Measurements from ENCODE around the gene TPST1.
A peak's percentile ranks its signal among the peaks of the same experiment; 100 is the strongest.

TPST1 gene

GRCh38 chr7:66306243-66306642, 101.1 kb downstream of the TPST1 start:
- Histone ChIP-seq H2AK5ac (ENCODE audit: low read length, severe bottlenecking) (no peak overlapping the region), H3K14ac (ENCODE audit: low read length in 2 of 2) (no peak overlapping the region), H3K18ac (ENCODE audit: low read depth in 1 of 2, low read length in 2 of 2) (no peak overlapping the region), H3K36me3 (ENCODE audit: control insufficient read depth in 1 of 2, insufficient read depth in 2 of 2, low read depth in 1 of 2, low read length in 2 of 2) (peaks cover 0 to 12% of the 10 kb centered on the region in 2 experiments), H3K4me2 (ENCODE audit: low read length, poor library complexity, severe bottlenecking) (no peak overlapping the region), H2BK120ac (ENCODE audit: low read depth, low read length) (no peak overlapping the region), H3K9ac (ENCODE audit: low read length) (no peak overlapping the region), H3K4me1 (ENCODE audit: control insufficient read depth, insufficient read depth, low read depth, low read length) (peaks cover 6% of the 10 kb centered on the region), H2BK15ac (ENCODE audit: low read depth, poor library complexity, severe bottlenecking) (no peak overlapping the region), H4K91ac (ENCODE audit: low read length) (no peak overlapping the region), H2AFZ (ENCODE audit: low read depth, low read length) (no peak overlapping the region), H3K4me3 (ENCODE audit: insufficient read depth in 1 of 2, low read depth in 1 of 2, low read length in 2 of 2) (no peak overlapping the region), H3K79me1 (replicated peaks; ENCODE audit: low read length, poor library complexity, severe bottlenecking) (peaks cover 34% of the 10 kb centered on the region), H3K27me3 (ENCODE audit: control insufficient read depth in 1 of 2, insufficient read depth in 1 of 2, low read length in 2 of 2) (no peaks in the 10 kb centered on the region), H4K8ac (ENCODE audit: low read length) (no peak overlapping the region), H2BK5ac (ENCODE audit: low read depth, low read length, poor library complexity, severe bottlenecking) (no peak overlapping the region), H2BK12ac (ENCODE audit: low read length in 2 of 2) (no peak overlapping the region), H3K9me3 (ENCODE audit: control insufficient read depth, low read length) (no peaks in the 10 kb centered on the region), H3K23ac (ENCODE audit: low read length in 2 of 2) (no peak overlapping the region), H3K27ac (ENCODE audit: low read length, poor library complexity, severe bottlenecking) (no peak overlapping the region), H3K4ac (ENCODE audit: low read depth in 1 of 2, low read length in 2 of 2) (no peak overlapping the region)
- no peak for DNase-seq
- 70% methylated on average over 2 of the region's 2 CpGs for WGBS

- Histone ChIP-seq H3K9ac (ENCODE audit: low read length) (no peak overlapping the region), H3K4me1 (ENCODE audit: control insufficient read depth, insufficient read depth, low read depth, low read length) (peaks cover 6% of the 10 kb centered on the region), H2AK5ac (ENCODE audit: low read length, severe bottlenecking) (no peak overlapping the region), H3K36me3 (ENCODE audit: control insufficient read depth in 1 of 2, insufficient read depth in 2 of 2, low read depth in 1 of 2, low read length in 2 of 2) (peaks cover 0 to 12% of the 10 kb centered on the region in 2 experiments), H2BK120ac (ENCODE audit: low read depth, low read length) (no peak overlapping the region), H3K79me1 (replicated peaks; ENCODE audit: low read length, poor library complexity, severe bottlenecking) (peaks cover 30% of the 10 kb centered on the region), H3K18ac (ENCODE audit: low read depth in 1 of 2, low read length in 2 of 2) (peak overlapping the region; percentile 37 to 40), H2BK5ac (ENCODE audit: low read depth, low read length, poor library complexity, severe bottlenecking) (no peak overlapping the region), H2BK12ac (ENCODE audit: low read length in 2 of 2) (peak overlapping the region in 1 of 2 experiments; percentile 1), H2AFZ (ENCODE audit: low read depth, low read length) (no peak overlapping the region), H2BK15ac (ENCODE audit: low read depth, poor library complexity, severe bottlenecking) (no peak overlapping the region), H3K9me3 (ENCODE audit: control insufficient read depth, low read length) (no peaks in the 10 kb centered on the region), H3K14ac (ENCODE audit: low read length in 2 of 2) (no peak overlapping the region), H3K23ac (ENCODE audit: low read length in 2 of 2) (no peak overlapping the region), H3K27me3 (ENCODE audit: control insufficient read depth in 1 of 2, insufficient read depth in 1 of 2, low read length in 2 of 2) (no peaks in the 10 kb centered on the region), H3K4me2 (ENCODE audit: low read length, poor library complexity, severe bottlenecking) (no peak overlapping the region), H3K4ac (ENCODE audit: low read depth in 1 of 2, low read length in 2 of 2) (no peak overlapping the region), H4K8ac (ENCODE audit: low read length) (peak overlapping the region; percentile 53), H3K4me3 (ENCODE audit: insufficient read depth in 1 of 2, low read depth in 1 of 2, low read length in 2 of 2) (no peak overlapping the region), H3K27ac (ENCODE audit: low read length, poor library complexity, severe bottlenecking) (no peak overlapping the region), H4K91ac (ENCODE audit: low read length) (peak overlapping the region; percentile 58)
- DNase-seq = peak; percentile 90
- WGBS = 51% methylated on average over 4 of the region's 5 CpGs
Observed at GRCh38 chr7:66307591-66308215, 102.6 kb downstream of the TPST1 start.

GRCh38 chr7:66308411-66308810, 103.3 kb downstream of the TPST1 start:
- Histone ChIP-seq H3K36me3 (ENCODE audit: control insufficient read depth in 1 of 2, insufficient read depth in 2 of 2, low read depth in 1 of 2, low read length in 2 of 2) (peaks cover 0 to 12% of the 10 kb centered on the region in 2 experiments), H3K4me2 (ENCODE audit: low read length, poor library complexity, severe bottlenecking) (no peak overlapping the region), H2BK5ac (ENCODE audit: low read depth, low read length, poor library complexity, severe bottlenecking) (no peak overlapping the region), H2AK5ac (ENCODE audit: low read length, severe bottlenecking) (peak overlapping the region; percentile 10), H3K4me3 (ENCODE audit: insufficient read depth in 1 of 2, low read depth in 1 of 2, low read length in 2 of 2) (no peak overlapping the region), H2BK120ac (ENCODE audit: low read depth, low read length) (no peak overlapping the region), H3K27ac (ENCODE audit: low read length, poor library complexity, severe bottlenecking) (no peak overlapping the region), H4K8ac (ENCODE audit: low read length) (no peak overlapping the region), H2BK15ac (ENCODE audit: low read depth, poor library complexity, severe bottlenecking) (no peak overlapping the region), H2BK12ac (ENCODE audit: low read length in 2 of 2) (no peak overlapping the region), H4K91ac (ENCODE audit: low read length) (no peak overlapping the region), H3K18ac (ENCODE audit: low read depth in 1 of 2, low read length in 2 of 2) (peak overlapping the region in 1 of 2 experiments; percentile 75), H3K9ac (ENCODE audit: low read length) (no peak overlapping the region), H3K4me1 (ENCODE audit: control insufficient read depth, insufficient read depth, low read depth, low read length) (peaks cover 6% of the 10 kb centered on the region), H3K27me3 (ENCODE audit: control insufficient read depth in 1 of 2, insufficient read depth in 1 of 2, low read length in 2 of 2) (no peaks in the 10 kb centered on the region), H3K4ac (ENCODE audit: low read depth in 1 of 2, low read length in 2 of 2) (no peak overlapping the region), H2AFZ (ENCODE audit: low read depth, low read length) (no peak overlapping the region), H3K79me1 (replicated peaks; ENCODE audit: low read length, poor library complexity, severe bottlenecking) (peaks cover 27% of the 10 kb centered on the region), H3K9me3 (ENCODE audit: control insufficient read depth, low read length) (no peaks in the 10 kb centered on the region), H3K23ac (ENCODE audit: low read length in 2 of 2) (no peak overlapping the region), H3K14ac (ENCODE audit: low read length in 2 of 2) (peak overlapping the region in 1 of 2 experiments; percentile 74)
- 99% methylated on average over 2 of the region's 3 CpGs for WGBS
- peak; percentile 33 for DNase-seq

- Histone ChIP-seq H2BK12ac (ENCODE audit: low read length in 2 of 2) (peak overlapping the region in 1 of 2 experiments; percentile 11), H3K4me2 (ENCODE audit: low read length, poor library complexity, severe bottlenecking) (no peak overlapping the region), H3K4me1 (ENCODE audit: control insufficient read depth, insufficient read depth, low read depth, low read length) (peaks cover 9% of the 10 kb centered on the region), H4K91ac (ENCODE audit: low read length) (no peak overlapping the region), H4K8ac (ENCODE audit: low read length) (no peak overlapping the region), H3K79me1 (replicated peaks; ENCODE audit: low read length, poor library complexity, severe bottlenecking) (peaks cover 21% of the 10 kb centered on the region), H2BK5ac (ENCODE audit: low read depth, low read length, poor library complexity, severe bottlenecking) (no peak overlapping the region), H3K23ac (ENCODE audit: low read length in 2 of 2) (no peak overlapping the region), H2AK5ac (ENCODE audit: low read length, severe bottlenecking) (no peak overlapping the region), H3K4ac (ENCODE audit: low read depth in 1 of 2, low read length in 2 of 2) (no peak overlapping the region), H3K9ac (ENCODE audit: low read length) (no peak overlapping the region), H3K27ac (ENCODE audit: low read length, poor library complexity, severe bottlenecking) (no peak overlapping the region), H3K36me3 (ENCODE audit: control insufficient read depth in 1 of 2, insufficient read depth in 2 of 2, low read depth in 1 of 2, low read length in 2 of 2) (peaks cover 0 to 12% of the 10 kb centered on the region in 2 experiments), H3K27me3 (ENCODE audit: control insufficient read depth in 1 of 2, insufficient read depth in 1 of 2, low read length in 2 of 2) (no peaks in the 10 kb centered on the region), H3K18ac (ENCODE audit: low read depth in 1 of 2, low read length in 2 of 2) (peak overlapping the region in 1 of 2 experiments; percentile 74), H2BK15ac (ENCODE audit: low read depth, poor library complexity, severe bottlenecking) (no peak overlapping the region), H3K9me3 (ENCODE audit: control insufficient read depth, low read length) (no peaks in the 10 kb centered on the region), H2AFZ (ENCODE audit: low read depth, low read length) (no peak overlapping the region), H3K4me3 (ENCODE audit: insufficient read depth in 1 of 2, low read depth in 1 of 2, low read length in 2 of 2) (no peak overlapping the region), H3K14ac (ENCODE audit: low read length in 2 of 2) (no peak overlapping the region), H2BK120ac (ENCODE audit: low read depth, low read length) (no peak overlapping the region)
- DNase-seq = no peak
- 94% methylated on average over 2 of the region's 2 CpGs for WGBS
Observed at GRCh38 chr7:66310620-66311019, 105.5 kb downstream of the TPST1 start.
